ENCODE data around the gene RHOBTB1. TPM values are rescaled to one million over a fixed set of nuclear protein-coding genes. Genes with fewer than 3 reads are reported as not detected.
A peak's percentile ranks its signal among the peaks of the same experiment; 100 is the strongest.

Gene RHOBTB1
- total RNA-seq, 1 donor from 2014 or later = 13.5 TPM

DNA sequence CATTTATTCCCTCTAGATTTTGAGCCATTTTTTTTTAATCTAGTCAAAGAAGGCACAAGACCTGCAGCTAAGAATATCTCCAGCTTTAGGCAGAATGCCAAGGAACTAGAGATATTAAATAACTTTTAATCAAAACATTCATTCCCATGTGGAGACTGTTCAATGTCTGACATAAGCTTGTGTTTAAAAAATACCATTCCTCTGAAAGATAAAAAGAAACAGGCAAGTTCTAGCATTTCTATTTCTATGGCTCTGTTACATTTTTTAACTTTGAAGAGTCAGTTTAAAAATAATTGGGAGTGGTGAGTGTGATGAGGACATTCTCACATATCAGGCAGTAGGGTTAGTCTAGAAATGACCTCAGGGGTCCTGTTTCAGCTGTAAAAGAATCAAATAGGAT lies 48.0 kb downstream of the RHOBTB1 start:
- no peaks in the 10 kb centered on the region for H3K27me3 ChIP-seq (ENCODE audit: low read depth)
- no peak for ATAC-seq

DNA sequence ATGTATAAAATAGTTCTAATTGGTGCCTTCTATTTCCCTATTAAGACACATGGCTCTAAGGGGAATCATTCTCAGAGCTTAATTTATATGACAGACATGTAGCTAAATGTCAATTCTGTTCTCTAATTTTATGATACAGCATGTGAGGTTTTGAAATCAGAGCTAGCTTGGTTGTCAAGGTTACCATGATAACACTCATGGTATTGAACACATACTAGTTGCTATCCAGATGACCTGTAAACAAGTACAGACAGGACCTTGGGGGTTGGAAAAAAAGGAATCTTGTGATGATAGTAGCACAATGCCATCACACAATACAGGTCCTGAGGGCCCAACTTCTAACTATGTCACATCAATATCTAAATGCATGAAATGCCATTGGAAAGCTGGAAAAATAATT lies 49.2 kb downstream of the RHOBTB1 start:
- H3K27me3 ChIP-seq (ENCODE audit: low read depth) = no peaks in the 10 kb centered on the region
- ATAC-seq (no peak), DNase-seq (no peak)
- H3K4me1 ChIP-seq = no peaks in the 10 kb centered on the region
- H3K36me3 ChIP-seq = no peaks in the 10 kb centered on the region
- no peak overlapping the region for H3K27ac ChIP-seq
- TF ChIP-seq, protein P1, sequence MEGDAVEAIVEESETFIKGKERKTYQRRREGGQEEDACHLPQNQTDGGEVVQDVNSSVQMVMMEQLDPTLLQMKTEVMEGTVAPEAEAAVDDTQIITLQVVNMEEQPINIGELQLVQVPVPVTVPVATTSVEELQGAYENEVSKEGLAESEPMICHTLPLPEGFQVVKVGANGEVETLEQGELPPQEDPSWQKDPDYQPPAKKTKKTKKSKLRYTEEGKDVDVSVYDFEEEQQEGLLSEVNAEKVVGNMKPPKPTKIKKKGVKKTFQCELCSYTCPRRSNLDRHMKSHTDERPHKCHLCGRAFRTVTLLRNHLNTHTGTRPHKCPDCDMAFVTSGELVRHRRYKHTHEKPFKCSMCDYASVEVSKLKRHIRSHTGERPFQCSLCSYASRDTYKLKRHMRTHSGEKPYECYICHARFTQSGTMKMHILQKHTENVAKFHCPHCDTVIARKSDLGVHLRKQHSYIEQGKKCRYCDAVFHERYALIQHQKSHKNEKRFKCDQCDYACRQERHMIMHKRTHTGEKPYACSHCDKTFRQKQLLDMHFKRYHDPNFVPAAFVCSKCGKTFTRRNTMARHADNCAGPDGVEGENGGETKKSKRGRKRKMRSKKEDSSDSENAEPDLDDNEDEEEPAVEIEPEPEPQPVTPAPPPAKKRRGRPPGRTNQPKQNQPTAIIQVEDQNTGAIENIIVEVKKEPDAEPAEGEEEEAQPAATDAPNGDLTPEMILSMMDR (IDR thresholded peaks at IDR 0.05) = no peak
- intact Hi-C loops (cut with DNase I) = no loop called here
- no peaks in the 10 kb centered on the region for H3K9me3 ChIP-seq
- no peak overlapping the region for H3K4me3 ChIP-seq

More for the DNA sequence above, 48.0 kb downstream of the RHOBTB1 start:
- Histone ChIP-seq H3K4me3 (no peak overlapping the region), H3K9me3 (no peaks in the 10 kb centered on the region), H3K36me3 (no peaks in the 10 kb centered on the region), H3K27ac (no peak overlapping the region), H3K4me1 (peaks cover 2% of the 10 kb centered on the region)
- intact Hi-C loops (cut with DNase I) = no loop called here
- TF ChIP-seq, protein P1 (IDR thresholded peaks at IDR 0.05) = no peak
- no peak for DNase-seq

DNA sequence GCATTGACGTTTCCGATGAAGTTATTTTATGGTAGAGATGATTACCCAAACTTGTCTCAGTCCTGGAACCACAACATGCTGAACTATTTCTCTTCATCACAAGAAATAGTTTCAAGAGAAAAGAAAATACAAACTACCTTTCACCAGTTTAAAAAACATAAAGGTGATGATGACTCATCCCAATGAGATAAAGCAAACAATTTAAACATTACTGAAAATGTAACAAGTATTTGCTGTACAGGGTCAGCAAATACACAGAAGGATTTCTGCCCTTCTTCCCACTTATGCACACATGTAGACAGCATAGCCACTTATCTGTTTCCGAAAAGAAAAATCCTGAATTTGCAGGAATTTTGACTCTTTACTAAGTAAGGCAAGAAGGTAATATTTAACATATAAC lies 50.8 kb downstream of the RHOBTB1 start:
- H3K4me1 ChIP-seq = no peaks in the 10 kb centered on the region
- no peak overlapping the region for H3K4me3 ChIP-seq
- no peaks in the 10 kb centered on the region for H3K27me3 ChIP-seq (ENCODE audit: low read depth)
- intact Hi-C loops (cut with DNase I) = no loop called here
- no peak for ATAC-seq
- DNase-seq = no peak
- TF ChIP-seq, protein P1 (IDR thresholded peaks at IDR 0.05) = no peak
- H3K27ac ChIP-seq = no peak overlapping the region
- peaks cover 4% of the 10 kb centered on the region for H3K36me3 ChIP-seq
- H3K9me3 ChIP-seq = no peaks in the 10 kb centered on the region

DNA sequence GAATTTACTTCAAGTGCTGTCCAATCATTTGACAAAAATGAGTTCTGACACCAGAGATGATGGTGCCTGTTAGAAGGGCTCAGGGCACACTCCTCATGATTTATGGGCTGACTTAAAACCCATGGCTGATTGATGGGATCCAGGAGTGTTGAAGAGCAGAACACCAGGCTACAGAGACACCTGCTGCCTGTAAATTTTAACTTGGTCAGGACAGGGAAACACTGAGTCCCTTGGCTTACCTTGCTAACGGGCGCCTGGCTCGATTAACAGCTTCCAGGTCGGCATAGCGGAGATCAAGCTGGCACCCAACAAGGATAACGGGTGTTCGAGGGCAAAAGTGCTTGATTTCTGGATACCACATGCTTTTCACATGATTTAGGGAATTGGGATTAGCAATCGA lies 51.4 kb downstream of the RHOBTB1 start:
- Histone ChIP-seq H3K36me3 (peaks cover 8% of the 10 kb centered on the region), H3K4me1 (no peaks in the 10 kb centered on the region), H3K27ac (no peak overlapping the region), H3K4me3 (no peak overlapping the region), H3K27me3 (ENCODE audit: low read depth) (no peaks in the 10 kb centered on the region), H3K9me3 (no peaks in the 10 kb centered on the region)
- intact Hi-C loops (cut with DNase I) = no loop called here
- ATAC-seq (no peak), DNase-seq (no peak)
- TF ChIP-seq, protein P1 (IDR thresholded peaks at IDR 0.05) = no peak

DNA sequence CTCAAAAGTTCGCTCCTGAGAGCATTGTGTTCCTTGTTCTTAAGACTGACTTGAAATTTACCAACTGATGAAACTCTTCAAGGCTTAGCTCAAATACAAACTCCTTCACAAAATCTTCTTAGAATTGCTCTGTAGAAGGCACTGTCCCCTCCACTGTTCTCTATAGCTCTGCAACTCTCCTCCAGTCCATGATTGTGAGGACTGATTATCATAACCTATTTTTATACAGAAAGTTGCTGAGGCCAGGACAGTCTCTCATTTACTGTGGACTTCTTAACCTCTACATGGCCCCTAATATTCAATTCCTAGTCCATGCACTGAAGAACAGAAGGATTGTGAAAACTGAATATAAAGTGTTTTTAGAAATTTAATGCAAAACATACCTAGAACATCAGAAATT lies 53.2 kb downstream of the RHOBTB1 start:
- TF ChIP-seq, protein P1 (IDR thresholded peaks at IDR 0.05) = no peak
- Histone ChIP-seq H3K27ac (no peak overlapping the region), H3K36me3 (peaks cover 12% of the 10 kb centered on the region), H3K27me3 (ENCODE audit: low read depth) (no peaks in the 10 kb centered on the region), H3K4me1 (no peaks in the 10 kb centered on the region), H3K4me3 (no peak overlapping the region), H3K9me3 (no peaks in the 10 kb centered on the region)
- intact Hi-C loops (cut with DNase I) = no loop called here
- DNase-seq (no peak), ATAC-seq (no peak)

DNA sequence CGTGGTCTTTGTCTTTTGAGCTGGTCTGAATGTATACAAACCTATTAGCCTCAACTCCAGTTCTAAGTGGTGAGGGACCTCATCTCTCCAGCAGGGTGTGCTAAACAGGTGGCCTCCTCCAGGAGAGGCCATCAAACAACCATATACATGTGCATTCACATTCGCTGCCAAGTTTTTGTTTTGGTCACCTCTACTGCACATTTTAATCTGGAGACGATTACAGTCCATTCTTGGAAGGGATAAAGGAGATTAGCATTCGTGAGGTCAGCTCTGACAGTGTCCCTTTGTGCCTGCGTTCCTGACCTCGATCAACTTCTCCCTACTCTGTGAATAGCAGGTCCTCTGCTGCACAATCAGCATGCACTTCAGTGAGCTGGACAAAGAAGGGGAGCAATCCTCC lies 60.8 kb downstream of the RHOBTB1 start:
- Histone ChIP-seq H3K36me3 (peaks cover 36% of the 10 kb centered on the region), H3K27ac (no peak overlapping the region), H3K4me3 (no peak overlapping the region), H3K4me1 (no peaks in the 10 kb centered on the region), H3K27me3 (ENCODE audit: low read depth) (no peaks in the 10 kb centered on the region), H3K9me3 (no peaks in the 10 kb centered on the region)
- ATAC-seq (peak; percentile 69 to 77), DNase-seq (no peak)
- intact Hi-C loops (cut with DNase I) = no loop called here
- TF ChIP-seq, protein P1 (IDR thresholded peaks at IDR 0.05) = peak; percentile 48
